Gastrocnemius medialis (tissue), 4 donors: ENCODE measurements around the gene NLRC3. TPM values are rescaled to one million over a fixed set of nuclear protein-coding genes. Genes with fewer than 3 reads are reported as not detected.

ENCODE experiments used
- ATAC-seq, 2 donors: fragments of 150-250 bp; one replicate each; pipeline ENCODE4 v1.9.1; 2016
- DNase-seq, 2 donors: peaks; one replicate each; pipeline ENCODE4 v3.0.0-alpha.2; 2019
- H3K27ac ChIP-seq, 4 donors: fragments of 200-600 bp; sonication (generic); 1 replicate in 1 of 4; 2 replicates in 3 of 4; pipeline ENCODE4 v1.5.1; 2016 to 2018; ENCODE audit warnings: mild to moderate bottlenecking in 2 of 4, moderate library complexity in 1 of 4
- H3K27me3 ChIP-seq, 3 donors: fragments of 200-600 bp; sonication (generic) in 2 of 3; 1 replicate in 1 of 3; 2 replicates in 2 of 3; pipeline versions ENCODE4 v1.5.1 to v1.6.0; 2016 to 2019; ENCODE audit warnings: mild to moderate bottlenecking in 1 of 3, moderate library complexity in 1 of 3
- H3K36me3 ChIP-seq, 2 donors: fragments of 200-600 bp; sonication (generic) in 1 of 2; one replicate each; pipeline ENCODE4 v1.5.1; 2017 to 2018
- H3K4me1 ChIP-seq, 2 donors: fragments of 200-600 bp; sonication (generic) in 1 of 2; one replicate each; pipeline ENCODE4 v1.5.1; 2016 to 2017; ENCODE audit warnings: mild to moderate bottlenecking in 2 of 2
- H3K4me3 ChIP-seq, 4 donors: fragments of 200-600 bp; sonication (generic) in 3 of 4; 1 replicate in 1 of 4; 2 replicates in 3 of 4; pipeline ENCODE4 v1.5.1; 2016 to 2019; ENCODE audit warnings: mild to moderate bottlenecking in 2 of 4
- H3K9me3 ChIP-seq, 3 donors: fragments of 200-600 bp; sonication (generic) in 2 of 3; 1 replicate in 1 of 3; 2 replicates in 2 of 3; pipeline ENCODE4 v1.5.1; 2016 to 2019
- CTCF ChIP-seq, 5 experiments: fragments of 450-650 bp in 3 of 5; fragments of 200-600 bp in 2 of 5; sonication (generic) in 2 of 5; IDR thresholded peaks in 4 of 5; conservative IDR thresholded peaks in 1 of 5; 1 replicate in 4 of 5; 2 replicates in 1 of 5; pipeline ENCODE4 v1.5.1; 2016 to 2019; ENCODE audit warnings: antibody characterized with exemption in 5 of 5, mild to moderate bottlenecking in 3 of 5, moderate library complexity in 3 of 5
- POLR2A ChIP-seq, 2 donors: fragments of 450-650 bp; IDR thresholded peaks; one replicate each; pipeline ENCODE4 v1.6.1; 2017; ENCODE audit warnings: antibody characterized with exemption in 2 of 2, mild to moderate bottlenecking in 2 of 2, moderate library complexity in 2 of 2
- in situ Hi-C, 4 donors: fragments of 200-750 bp; cut with MboI; loops; one replicate each; pipeline versions ENCODE4 v1.15.0 to v1.8.0; 2017; ENCODE audit warnings: low sequenced_read_pairs in 4 of 4
- intact Hi-C: fragments of 100-400 bp; cut with DNase I; formaldehyde crosslinking; loops from one replicate; pipeline ENCODE4 v1.15.1; 2023; ENCODE audit warnings: low total_unique reads
- total RNA-seq, 4 donors: library from RNA; depleted of rRNA; stranded (reverse); fragments of >200 nt; gene quantifications; one replicate each; pipeline versions ENCODE4 v1.1.0 to v1.2.3, GENCODE V29; 2016

NLRC3 gene
- total RNA-seq, 4 donors from 2014 or later: 0.11 to 0.26 (median 0.22) TPM

DNA sequence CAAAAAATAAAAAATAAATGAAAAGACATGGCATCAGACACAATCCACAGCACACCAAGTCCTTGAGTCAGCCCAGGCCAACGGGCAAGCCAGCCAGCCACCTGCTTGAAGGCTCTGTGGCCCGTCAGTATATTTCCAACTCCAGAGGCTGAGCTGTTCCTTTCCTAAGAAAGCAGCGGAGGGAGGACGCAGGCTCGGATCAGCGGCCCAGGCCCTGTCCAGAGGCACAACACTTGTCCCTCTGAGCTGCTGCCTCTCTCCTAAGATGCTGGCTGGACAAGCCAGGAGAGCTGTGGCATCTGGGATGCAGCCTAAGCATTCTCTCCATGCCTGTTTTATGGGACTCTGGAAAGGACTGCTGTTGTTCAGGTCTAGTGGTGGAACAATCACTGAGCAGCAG, 14.8 kb upstream of the NLRC3 start:
- Histone ChIP-seq H3K36me3 (peaks cover 0 to 31% of the 10 kb centered on the region in 2 donors), H3K27ac (no peak overlapping the region), H3K9me3 (no peaks in the 10 kb centered on the region), H3K27me3 (no peaks in the 10 kb centered on the region), H3K4me3 (no peak overlapping the region), H3K4me1 (no peaks in the 10 kb centered on the region)
- intact Hi-C loops (no loop called here), in situ Hi-C loops (no loop called here)
- ATAC-seq (no peak), DNase-seq (no peak)
- TF ChIP-seq POLR2A (IDR thresholded peaks at IDR 0.05) (no peak), CTCF (IDR thresholded peaks at IDR 0.05 in 4 of 5, conservative IDR thresholded peaks at IDR 0.05 in 1 of 5) (no peak)

GRCh38 chr16:3591436-3591803, 14.2 kb upstream of the NLRC3 start:
- peaks cover 0 to 31% of the 10 kb centered on the region in 2 donors for H3K36me3 ChIP-seq
- no peaks in the 10 kb centered on the region for H3K4me1 ChIP-seq
- in situ Hi-C loops: no loop called here
- TF ChIP-seq CTCF (IDR thresholded peaks at IDR 0.05 in 4 of 5, conservative IDR thresholded peaks at IDR 0.05 in 1 of 5) (no peak), POLR2A (IDR thresholded peaks at IDR 0.05) (no peak)
- ATAC-seq (no peak), DNase-seq (no peak)
- H3K4me3 ChIP-seq: no peak overlapping the region
- intact Hi-C loops: no loop called here
- no peaks in the 10 kb centered on the region for H3K9me3 ChIP-seq
- H3K27ac ChIP-seq: no peak overlapping the region
- H3K27me3 ChIP-seq: no peaks in the 10 kb centered on the region

DNA sequence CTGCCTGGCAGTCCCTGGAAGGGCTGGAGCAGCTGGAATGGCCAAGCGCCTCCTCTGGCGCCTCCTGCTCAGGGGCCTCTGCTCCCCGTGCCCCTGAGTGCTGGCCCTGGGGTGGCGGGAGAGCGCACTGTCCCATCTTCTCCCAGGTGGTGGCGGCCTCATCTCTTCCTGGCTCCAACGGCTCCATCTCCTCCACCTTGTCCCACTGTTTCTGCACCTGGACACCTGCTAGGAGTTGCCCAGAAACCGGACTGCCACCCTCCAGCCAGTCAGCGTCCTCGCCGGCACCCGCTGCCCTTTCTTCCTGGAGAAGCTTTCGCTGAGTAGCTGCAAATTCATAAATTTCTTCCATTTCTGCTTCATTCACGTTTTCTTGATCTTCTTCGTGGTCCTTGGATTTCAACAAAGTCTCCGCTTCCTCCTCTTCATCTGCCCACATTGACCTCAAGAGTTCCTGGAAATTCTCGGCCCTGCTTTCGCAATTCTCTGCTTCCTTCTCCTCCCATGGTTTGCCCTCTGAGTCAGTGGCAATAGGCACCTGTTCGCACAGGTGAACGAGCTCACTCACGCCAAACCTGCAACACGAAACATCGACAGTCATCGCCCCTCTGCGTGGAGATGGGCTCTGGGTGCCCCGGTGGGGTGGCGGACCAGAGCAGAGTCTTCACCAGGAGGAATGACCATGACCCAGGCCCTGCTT, 13.7 kb upstream of the NLRC3 start:
- Histone ChIP-seq H3K27ac (no peak overlapping the region), H3K27me3 (no peaks in the 10 kb centered on the region), H3K36me3 (peaks cover 0 to 31% of the 10 kb centered on the region in 2 donors), H3K9me3 (no peaks in the 10 kb centered on the region), H3K4me1 (no peaks in the 10 kb centered on the region), H3K4me3 (no peak overlapping the region)
- intact Hi-C loops (no loop called here), in situ Hi-C loops (no loop called here)
- TF ChIP-seq POLR2A (IDR thresholded peaks at IDR 0.05) (no peak), CTCF (IDR thresholded peaks at IDR 0.05 in 4 of 5, conservative IDR thresholded peaks at IDR 0.05 in 1 of 5) (no peak)
- no peak for ATAC-seq
- no peak for DNase-seq

DNA sequence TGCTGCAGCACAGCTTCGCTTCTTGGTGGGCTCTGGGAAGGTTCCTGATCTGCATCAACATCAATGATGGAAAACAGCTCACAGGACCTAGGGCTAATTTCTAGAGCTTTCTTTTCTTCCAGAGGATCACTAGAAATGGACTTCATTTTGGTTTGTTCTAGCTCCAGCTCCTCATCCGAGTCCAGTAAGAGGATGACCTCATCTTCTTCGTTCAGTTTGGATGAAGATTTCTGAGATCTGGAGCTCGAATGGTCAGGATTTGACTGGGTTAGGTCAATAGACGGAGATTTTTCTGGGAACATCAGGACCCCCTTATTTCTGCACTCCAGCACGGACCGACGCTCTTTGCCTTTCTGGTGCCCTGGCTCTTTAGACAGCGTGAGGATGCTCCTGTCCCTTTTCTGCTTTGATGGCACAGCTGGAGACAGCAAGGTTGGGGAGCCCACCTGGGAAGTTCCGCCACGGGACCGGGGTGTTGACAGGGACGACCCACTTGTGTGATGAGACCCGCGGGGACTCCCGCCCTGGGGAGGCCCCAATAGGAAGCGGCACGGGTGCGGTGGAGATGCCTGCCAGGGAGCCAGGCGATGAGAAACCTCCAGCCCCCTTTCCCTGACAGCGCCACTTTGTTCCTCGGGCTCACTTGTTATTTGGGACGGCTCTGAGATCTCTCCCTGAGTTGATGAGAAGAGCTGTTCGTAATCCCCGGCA, 12.9 kb upstream of the NLRC3 start:
- DNase-seq (no peak), ATAC-seq (no peak)
- Histone ChIP-seq H3K36me3 (peaks cover 0 to 31% of the 10 kb centered on the region in 2 donors), H3K4me1 (no peaks in the 10 kb centered on the region), H3K27ac (no peak overlapping the region), H3K9me3 (no peaks in the 10 kb centered on the region), H3K4me3 (no peak overlapping the region), H3K27me3 (no peaks in the 10 kb centered on the region)
- intact Hi-C loops: no loop called here
- TF ChIP-seq POLR2A (IDR thresholded peaks at IDR 0.05) (no peak), CTCF (IDR thresholded peaks at IDR 0.05 in 4 of 5, conservative IDR thresholded peaks at IDR 0.05 in 1 of 5) (no peak)
- in situ Hi-C loops: no loop called here
